HG03521 (cell line): ENCODE measurements around the gene SLC11A2.

Source experiments
- ATAC-seq: cut with Tn5 transposase; IDR thresholded peaks from one replicate; pipeline ENCODE4 v1.9.1; 2021; ENCODE audit warnings: mild to moderate bottlenecking, moderate library complexity; ENCODE audit not compliant: unreplicated experiment

Gene SLC11A2

GRCh38 chr12:51025836-51026638 is at the start of gene SLC11A2:
Gene SLC11A2 (minus strand): TSS chr12:51026384. CDS start chr12:51010728, 15,656 bp downstream.
- ATAC-seq, result peak; percentile 87

- ATAC-seq, result no peak
Observed at GRCh38 chr12:51075390-51075789, 49.2 kb upstream of the SLC11A2 start.

GRCh38 chr12:51071663-51072062 is 45.5 kb upstream of the SLC11A2 start:
- ATAC-seq, result no peak

- ATAC-seq, result no peak
Observed at GRCh38 chr12:51070004-51070403, 43.8 kb upstream of the SLC11A2 start.

GRCh38 chr12:51067771-51068170 is 41.6 kb upstream of the SLC11A2 start:
- ATAC-seq, result no peak

GRCh38 chr12:51067229-51067628 is 41.0 kb upstream of the SLC11A2 start:
- no peak for ATAC-seq

- ATAC-seq, result no peak
Observed at GRCh38 chr12:51065530-51065929, 39.3 kb upstream of the SLC11A2 start.

GRCh38 chr12:51062631-51063397 is 36.6 kb upstream of the SLC11A2 start:
- ATAC-seq, result no peak

- no peak for ATAC-seq
Observed at GRCh38 chr12:51059086-51059485, 32.9 kb upstream of the SLC11A2 start.

GRCh38 chr12:51056242-51056641 is 30.1 kb upstream of the SLC11A2 start:
- ATAC-seq, result no peak

- ATAC-seq, result no peak
Observed at GRCh38 chr12:51055060-51055459, 28.9 kb upstream of the SLC11A2 start.

GRCh38 chr12:51051787-51052186 is 25.6 kb upstream of the SLC11A2 start:
- no peak for ATAC-seq

- no peak for ATAC-seq
Observed at GRCh38 chr12:51049525-51049924, 23.3 kb upstream of the SLC11A2 start.

- no peak for ATAC-seq
Observed at GRCh38 chr12:51048661-51049251, 22.6 kb upstream of the SLC11A2 start.

GRCh38 chr12:51047655-51048540 is 21.7 kb upstream of the SLC11A2 start, which contains the start of gene LETMD1:
Gene LETMD1 (plus strand): TSS chr12:51048327. CDS start chr12:51048357, 30 bp downstream.
- ATAC-seq, result peak; percentile 95

- no peak for ATAC-seq
Observed at GRCh38 chr12:51036279-51036678, 10.1 kb upstream of the SLC11A2 start.

GRCh38 chr12:51033457-51034089 is 7.4 kb upstream of the SLC11A2 start:
- no peak for ATAC-seq

- ATAC-seq, result no peak
Observed at GRCh38 chr12:51033048-51033447, 6.9 kb upstream of the SLC11A2 start.

- ATAC-seq, result no peak
Observed at GRCh38 chr12:51028813-51029150, 2.6 kb upstream of the SLC11A2 start.

GRCh38 chr12:51028126-51028812 is 2.1 kb upstream of the SLC11A2 start:
- no peak for ATAC-seq
